PC-9 (cell line): ENCODE results near the gene EPB41L4A.

ENCODE experiments used
- EZH2 ChIP-seq: fragments of 200-600 bp; sonication (generic); IDR thresholded peaks from 2 replicates; pipeline ENCODE4 v1.8.0; 2017; ENCODE audit warnings: antibody characterized with exemption, low read depth
- TF ChIP-seq, protein P1 (sequence below): fragments of 200-600 bp; sonication (generic); conservative IDR thresholded peaks from 2 replicates; pipeline ENCODE4 v1.6.1; 2017; ENCODE audit warnings: mixed run types, antibody characterized with exemption, mild to moderate bottlenecking, moderate library complexity

DNA sequence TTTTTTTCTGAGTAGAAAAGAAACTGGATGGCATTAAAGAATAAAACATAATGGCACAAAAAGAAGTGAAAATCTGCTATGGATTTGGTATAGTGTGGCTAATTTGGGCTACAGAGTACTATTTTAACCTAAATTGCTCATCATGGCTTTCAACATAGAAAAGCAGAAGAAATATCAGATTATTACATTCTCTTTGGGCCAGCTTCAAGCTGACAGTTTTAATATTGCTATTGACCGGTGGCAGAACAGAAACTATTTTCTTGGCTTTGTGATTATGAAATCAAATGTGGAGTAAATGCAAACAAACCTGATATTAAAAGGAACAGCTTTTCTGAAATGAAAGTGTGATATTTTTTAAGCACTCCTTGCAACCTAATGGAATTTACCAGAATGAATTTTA is 301.5 kb downstream of the EPB41L4A start:
- TF ChIP-seq, protein P1, sequence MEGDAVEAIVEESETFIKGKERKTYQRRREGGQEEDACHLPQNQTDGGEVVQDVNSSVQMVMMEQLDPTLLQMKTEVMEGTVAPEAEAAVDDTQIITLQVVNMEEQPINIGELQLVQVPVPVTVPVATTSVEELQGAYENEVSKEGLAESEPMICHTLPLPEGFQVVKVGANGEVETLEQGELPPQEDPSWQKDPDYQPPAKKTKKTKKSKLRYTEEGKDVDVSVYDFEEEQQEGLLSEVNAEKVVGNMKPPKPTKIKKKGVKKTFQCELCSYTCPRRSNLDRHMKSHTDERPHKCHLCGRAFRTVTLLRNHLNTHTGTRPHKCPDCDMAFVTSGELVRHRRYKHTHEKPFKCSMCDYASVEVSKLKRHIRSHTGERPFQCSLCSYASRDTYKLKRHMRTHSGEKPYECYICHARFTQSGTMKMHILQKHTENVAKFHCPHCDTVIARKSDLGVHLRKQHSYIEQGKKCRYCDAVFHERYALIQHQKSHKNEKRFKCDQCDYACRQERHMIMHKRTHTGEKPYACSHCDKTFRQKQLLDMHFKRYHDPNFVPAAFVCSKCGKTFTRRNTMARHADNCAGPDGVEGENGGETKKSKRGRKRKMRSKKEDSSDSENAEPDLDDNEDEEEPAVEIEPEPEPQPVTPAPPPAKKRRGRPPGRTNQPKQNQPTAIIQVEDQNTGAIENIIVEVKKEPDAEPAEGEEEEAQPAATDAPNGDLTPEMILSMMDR, result no peak
- no peak for TF ChIP-seq EZH2
